ENCODE results near the gene PRKCB. TPM values are rescaled to one million over a fixed set of nuclear protein-coding genes. Genes with fewer than 3 reads are reported as not detected.

PRKCB gene
- total RNA-seq, 2 donors from 2014 or later, result 3.8 to 7.3 TPM

GRCh38 chr16:24258791-24259190 is 423.0 kb downstream of the PRKCB start:
- intact Hi-C loops (cut with DNase I, micrococcal nuclease), result loop anchor here in 1 of 2 donors (10.0 kb wide), 1 partner anchor 214 kb away; no protein-coding TSS in a partner anchor
- DNase-seq, result no peak
- ATAC-seq, result no peak

DNA sequence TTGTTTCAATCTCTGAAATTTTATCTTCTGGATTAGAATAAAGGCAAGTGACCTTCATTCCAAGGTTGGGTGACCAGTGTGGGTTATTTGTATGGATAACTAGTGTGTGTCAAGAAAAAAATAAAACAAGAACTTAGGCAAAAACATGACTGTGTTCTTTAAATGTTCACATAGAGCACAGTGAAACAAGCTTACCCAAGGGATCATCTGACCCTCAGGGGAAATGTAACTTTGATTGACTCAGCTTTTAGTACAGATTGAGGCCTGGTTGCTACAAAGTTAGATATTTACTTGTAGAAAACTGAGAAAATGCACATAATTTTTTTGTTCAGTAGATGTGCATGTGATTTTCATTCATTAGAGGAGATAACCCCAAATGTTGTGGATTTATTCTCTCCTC is 427.0 kb downstream of the PRKCB start:
- DNase-seq (no peak), ATAC-seq (no peak)
- intact Hi-C loops (cut with DNase I, micrococcal nuclease), result no loop called here

Small RNA genes within 50 kb of the gene (microRNA-seq; reads per million reads assigned to microRNA genes)
- gene MIR1273H, result 0 to 0.53 reads per million in 2 donors

Other genes starting within 250 kb of the PRKCB start
- 100 to 1,000 TPM; 100 to 136 TPM for gene NDUFAB1, start 239.7 kb upstream of the PRKCB start, total RNA-seq
- 1 to 10 TPM; 6.8 to 8.9 TPM for gene PALB2, start 194.7 kb upstream of the PRKCB start, total RNA-seq
- gene DCTN5, start 194.5 kb upstream of the PRKCB start, total RNA-seq, result 10 to 100 TPM; 78.7 to 81.3 TPM
- 10 to 100 TPM in 1 of 2 donors, 1 to 10 TPM in 1; 6.6 to 15.6 TPM for gene PLK1, start 157.1 kb upstream of the PRKCB start, total RNA-seq
- 100 to 1,000 TPM; 140 to 199 TPM for gene ERN2, start 122.8 kb upstream of the PRKCB start, total RNA-seq
- gene CHP2, start 81.0 kb upstream of the PRKCB start, total RNA-seq, result 100 to 1,000 TPM; 171 to 227 TPM

All from left colon (tissue), 2 donors.